ENCODE data around the gene EOMES.

Gene EOMES

GRCh38 chr3:27718459-27718858 lies 3.7 kb downstream of the EOMES start:
- Mint-ChIP-seq H3K27ac (no peak overlapping the region), H3K27me3 (ENCODE audit: low read depth, poor library complexity) (peaks cover 96% of the 10 kb centered on the region), H3K36me3 (ENCODE audit: low read depth) (no peaks in the 10 kb centered on the region), H3K4me3 (no peak overlapping the region), H3K9me3 (peaks cover 3% of the 10 kb centered on the region), H3K4me1 (peaks cover 31% of the 10 kb centered on the region)
- no peak for DNase-seq
- no peak for TF ChIP-seq CTCF (IDR thresholded peaks at IDR 0.05)

GRCh38 chr3:27717200-27717852 lies 4.8 kb downstream of the EOMES start:
- peaks cover 3% of the 10 kb centered on the region for H3K9me3 Mint-ChIP-seq
- no peaks in the 10 kb centered on the region for H3K36me3 Mint-ChIP-seq (ENCODE audit: low read depth)
- H3K4me3 Mint-ChIP-seq, result no peak overlapping the region
- peaks cover 96% of the 10 kb centered on the region for H3K27me3 Mint-ChIP-seq (ENCODE audit: low read depth, poor library complexity)
- H3K4me1 Mint-ChIP-seq, result peaks cover 36% of the 10 kb centered on the region
- no peak overlapping the region for H3K27ac Mint-ChIP-seq
- TF ChIP-seq CTCF (IDR thresholded peaks at IDR 0.05), result no peak
- DNase-seq, result no peak

- no peak for DNase-seq
- H3K4me3 Mint-ChIP-seq, result no peak overlapping the region
- TF ChIP-seq CTCF (IDR thresholded peaks at IDR 0.05), result no peak
- H3K4me1 Mint-ChIP-seq, result peaks cover 39% of the 10 kb centered on the region
- peaks cover 3% of the 10 kb centered on the region for H3K9me3 Mint-ChIP-seq
- no peaks in the 10 kb centered on the region for H3K36me3 Mint-ChIP-seq (ENCODE audit: low read depth)
- peaks cover 100% of the 10 kb centered on the region for H3K27me3 Mint-ChIP-seq (ENCODE audit: low read depth, poor library complexity)
- no peak overlapping the region for H3K27ac Mint-ChIP-seq
Measured at GRCh38 chr3:27716309-27716708, 5.8 kb downstream of the EOMES start.

GRCh38 chr3:27715863-27716262 lies 6.3 kb downstream of the EOMES start:
- Mint-ChIP-seq H3K9me3 (peaks cover 3% of the 10 kb centered on the region), H3K4me1 (peaks cover 36% of the 10 kb centered on the region), H3K27ac (no peak overlapping the region), H3K4me3 (no peak overlapping the region), H3K27me3 (ENCODE audit: low read depth, poor library complexity) (peaks cover 98% of the 10 kb centered on the region), H3K36me3 (ENCODE audit: low read depth) (no peaks in the 10 kb centered on the region)
- no peak for TF ChIP-seq CTCF (IDR thresholded peaks at IDR 0.05)
- no peak for DNase-seq

- H3K27me3 Mint-ChIP-seq (ENCODE audit: low read depth, poor library complexity), result peaks cover 98% of the 10 kb centered on the region
Measured at GRCh38 chr3:27715454-27715806, 6.7 kb downstream of the EOMES start.

More at GRCh38 chr3:27715454-27715806, 6.7 kb downstream of the EOMES start:
- Mint-ChIP-seq H3K27ac (no peak overlapping the region), H3K4me1 (peaks cover 33% of the 10 kb centered on the region), H3K36me3 (ENCODE audit: low read depth) (no peaks in the 10 kb centered on the region), H3K4me3 (no peak overlapping the region), H3K9me3 (peaks cover 3% of the 10 kb centered on the region)
- TF ChIP-seq CTCF (IDR thresholded peaks at IDR 0.05), result no peak
- DNase-seq, result no peak

Measured in nephron progenitor cell (in vitro differentiated cells).